ENCODE results near the gene C10orf71.

The C10orf71 gene

DNA sequence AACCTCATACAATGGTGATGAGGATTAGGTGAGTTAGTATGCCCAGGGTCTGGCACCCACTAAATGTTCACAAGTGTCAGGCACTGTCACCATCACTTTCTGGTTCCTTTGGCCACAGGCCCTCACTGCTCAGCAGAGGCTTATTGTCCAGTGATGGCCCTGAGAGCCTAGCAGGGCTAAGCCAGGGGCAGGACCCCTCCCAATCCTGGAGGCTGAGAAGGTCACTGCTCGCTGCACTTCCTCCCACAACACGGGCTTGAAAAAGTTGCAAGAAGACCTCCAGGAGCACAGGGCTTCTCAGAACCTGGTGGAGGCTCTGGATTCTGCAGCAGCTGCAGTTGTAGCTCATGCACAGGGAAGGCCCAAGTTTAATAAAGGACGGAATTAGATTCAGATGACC, 48.9 kb downstream of the C10orf71 start:
- Histone ChIP-seq H3K27ac (ENCODE audit: low read depth, low read length, poor library complexity, severe bottlenecking) (no peak overlapping the region), H3K79me2 (ENCODE audit: insufficient read depth, low read length) (no peaks in the 10 kb centered on the region), H3K36me3 (ENCODE audit: insufficient read depth, low read length) (no peaks in the 10 kb centered on the region), H3K4me3 (ENCODE audit: low read depth, low read length, poor library complexity, severe bottlenecking) (no peak overlapping the region), H3K9me2 (ENCODE audit: low read depth, low read length) (no peaks in the 10 kb centered on the region), H3K9me3 (ENCODE audit: low read length) (no peaks in the 10 kb centered on the region), H3K4me1 (ENCODE audit: insufficient read depth, low read length, severe bottlenecking) (no peaks in the 10 kb centered on the region), H3K27me3 (ENCODE audit: insufficient read depth, low read length) (no peaks in the 10 kb centered on the region), H3K9ac (ENCODE audit: low read length) (no peak overlapping the region), H3F3A (ENCODE audit: insufficient read depth, low read length) (no peaks in the 10 kb centered on the region), H2AFZ (ENCODE audit: low read length) (no peak overlapping the region), H4K20me1 (ENCODE audit: insufficient read depth, low read length) (no peaks in the 10 kb centered on the region), H3K4me2 (ENCODE audit: low read length) (no peak overlapping the region)
- TF ChIP-seq EZH2 (IDR thresholded peaks at IDR 0.05; ENCODE audit: borderline replicate concordance, low read length): no peak
- TF ChIP-seq, protein P1, sequence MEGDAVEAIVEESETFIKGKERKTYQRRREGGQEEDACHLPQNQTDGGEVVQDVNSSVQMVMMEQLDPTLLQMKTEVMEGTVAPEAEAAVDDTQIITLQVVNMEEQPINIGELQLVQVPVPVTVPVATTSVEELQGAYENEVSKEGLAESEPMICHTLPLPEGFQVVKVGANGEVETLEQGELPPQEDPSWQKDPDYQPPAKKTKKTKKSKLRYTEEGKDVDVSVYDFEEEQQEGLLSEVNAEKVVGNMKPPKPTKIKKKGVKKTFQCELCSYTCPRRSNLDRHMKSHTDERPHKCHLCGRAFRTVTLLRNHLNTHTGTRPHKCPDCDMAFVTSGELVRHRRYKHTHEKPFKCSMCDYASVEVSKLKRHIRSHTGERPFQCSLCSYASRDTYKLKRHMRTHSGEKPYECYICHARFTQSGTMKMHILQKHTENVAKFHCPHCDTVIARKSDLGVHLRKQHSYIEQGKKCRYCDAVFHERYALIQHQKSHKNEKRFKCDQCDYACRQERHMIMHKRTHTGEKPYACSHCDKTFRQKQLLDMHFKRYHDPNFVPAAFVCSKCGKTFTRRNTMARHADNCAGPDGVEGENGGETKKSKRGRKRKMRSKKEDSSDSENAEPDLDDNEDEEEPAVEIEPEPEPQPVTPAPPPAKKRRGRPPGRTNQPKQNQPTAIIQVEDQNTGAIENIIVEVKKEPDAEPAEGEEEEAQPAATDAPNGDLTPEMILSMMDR (IDR thresholded peaks at IDR 0.05; ENCODE audit: low read length): no peak

DNA sequence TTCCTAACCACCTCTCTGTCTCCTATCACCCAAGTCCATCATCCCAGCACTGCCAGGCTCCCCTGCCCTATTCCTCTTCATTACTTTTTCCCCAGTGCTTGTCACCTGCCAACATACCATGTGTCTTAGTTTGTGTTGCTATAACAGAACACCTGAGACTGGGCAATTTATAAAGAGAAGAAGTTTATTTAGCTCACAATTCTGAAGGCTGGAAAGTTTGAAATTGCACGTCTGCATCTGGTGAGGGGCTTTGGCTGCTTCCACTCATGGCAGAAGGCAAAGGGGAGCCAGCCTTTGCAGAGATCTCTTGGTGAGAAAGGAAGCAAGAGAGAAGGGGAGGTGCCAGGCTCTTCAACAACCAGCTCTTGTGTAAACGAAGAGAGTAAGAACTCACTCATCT, 49.6 kb downstream of the C10orf71 start:
- Histone ChIP-seq H3K4me3 (ENCODE audit: low read depth, low read length, poor library complexity, severe bottlenecking) (no peak overlapping the region), H3F3A (ENCODE audit: insufficient read depth, low read length) (no peaks in the 10 kb centered on the region), H3K4me2 (ENCODE audit: low read length) (no peak overlapping the region)

DNA sequence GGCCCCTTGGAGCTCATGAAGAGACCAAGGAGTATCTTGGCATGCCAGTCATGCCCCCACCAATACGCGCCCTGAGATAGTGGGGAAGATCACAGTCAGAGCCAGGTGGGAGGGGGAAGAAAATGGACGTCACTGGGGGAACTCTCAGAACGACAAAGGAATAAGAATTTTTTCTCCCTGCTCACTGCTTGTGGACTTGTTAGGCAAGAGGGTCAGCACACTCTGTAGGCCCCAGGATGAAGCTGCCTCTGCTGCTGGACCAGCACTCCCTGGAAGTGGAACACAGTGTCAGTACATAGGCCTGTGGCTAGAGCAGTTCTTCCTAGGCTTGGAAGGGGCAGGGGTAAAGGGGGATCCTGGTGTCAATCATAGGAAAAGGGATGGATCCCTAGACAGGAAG, 50.4 kb downstream of the C10orf71 start:
- no peak overlapping the region for H3K9ac ChIP-seq (ENCODE audit: low read length)
- H3K9me3 ChIP-seq (ENCODE audit: low read length): no peaks in the 10 kb centered on the region
- H3K27ac ChIP-seq (ENCODE audit: low read depth, low read length, poor library complexity, severe bottlenecking): no peak overlapping the region
- H3F3A ChIP-seq (ENCODE audit: insufficient read depth, low read length): no peaks in the 10 kb centered on the region
- H3K27me3 ChIP-seq (ENCODE audit: insufficient read depth, low read length): no peaks in the 10 kb centered on the region
- H3K36me3 ChIP-seq (ENCODE audit: insufficient read depth, low read length): no peaks in the 10 kb centered on the region
- H4K20me1 ChIP-seq (ENCODE audit: insufficient read depth, low read length): no peaks in the 10 kb centered on the region
- H2AFZ ChIP-seq (ENCODE audit: low read length): no peak overlapping the region
- TF ChIP-seq, protein P1 (IDR thresholded peaks at IDR 0.05; ENCODE audit: low read length): no peak
- TF ChIP-seq EZH2 (IDR thresholded peaks at IDR 0.05; ENCODE audit: borderline replicate concordance, low read length): no peak
- no peak overlapping the region for H3K4me2 ChIP-seq (ENCODE audit: low read length)
- no peaks in the 10 kb centered on the region for H3K4me1 ChIP-seq (ENCODE audit: insufficient read depth, low read length, severe bottlenecking)
- H3K9me2 ChIP-seq (ENCODE audit: low read depth, low read length): no peaks in the 10 kb centered on the region
- no peaks in the 10 kb centered on the region for H3K79me2 ChIP-seq (ENCODE audit: insufficient read depth, low read length)
- H3K4me3 ChIP-seq (ENCODE audit: low read depth, low read length, poor library complexity, severe bottlenecking): no peak overlapping the region

More for the DNA sequence above, 49.6 kb downstream of the C10orf71 start:
- Histone ChIP-seq H2AFZ (ENCODE audit: low read length) (no peak overlapping the region), H3K9ac (ENCODE audit: low read length) (no peak overlapping the region), H3K9me3 (ENCODE audit: low read length) (no peaks in the 10 kb centered on the region), H3K4me1 (ENCODE audit: insufficient read depth, low read length, severe bottlenecking) (no peaks in the 10 kb centered on the region), H3K79me2 (ENCODE audit: insufficient read depth, low read length) (no peaks in the 10 kb centered on the region), H3K27me3 (ENCODE audit: insufficient read depth, low read length) (no peaks in the 10 kb centered on the region), H4K20me1 (ENCODE audit: insufficient read depth, low read length) (no peaks in the 10 kb centered on the region), H3K27ac (ENCODE audit: low read depth, low read length, poor library complexity, severe bottlenecking) (no peak overlapping the region), H3K9me2 (ENCODE audit: low read depth, low read length) (no peaks in the 10 kb centered on the region), H3K36me3 (ENCODE audit: insufficient read depth, low read length) (no peaks in the 10 kb centered on the region)
- TF ChIP-seq EZH2 (IDR thresholded peaks at IDR 0.05; ENCODE audit: borderline replicate concordance, low read length): no peak
- TF ChIP-seq, protein P1 (IDR thresholded peaks at IDR 0.05; ENCODE audit: low read length): no peak

All from OCI-LY1 (cell line).